HG03439 (cell line): ENCODE measurements around the gene TWF2.
A peak's percentile ranks its signal among the peaks of the same experiment; 100 is the strongest.

Experiments
- ATAC-seq: cut with Tn5 transposase; IDR thresholded peaks from one replicate; pipeline ENCODE4 v1.9.1; 2021; ENCODE audit warnings: mild to moderate bottlenecking, moderate library complexity; ENCODE audit not compliant: unreplicated experiment

The TWF2 gene

DNA sequence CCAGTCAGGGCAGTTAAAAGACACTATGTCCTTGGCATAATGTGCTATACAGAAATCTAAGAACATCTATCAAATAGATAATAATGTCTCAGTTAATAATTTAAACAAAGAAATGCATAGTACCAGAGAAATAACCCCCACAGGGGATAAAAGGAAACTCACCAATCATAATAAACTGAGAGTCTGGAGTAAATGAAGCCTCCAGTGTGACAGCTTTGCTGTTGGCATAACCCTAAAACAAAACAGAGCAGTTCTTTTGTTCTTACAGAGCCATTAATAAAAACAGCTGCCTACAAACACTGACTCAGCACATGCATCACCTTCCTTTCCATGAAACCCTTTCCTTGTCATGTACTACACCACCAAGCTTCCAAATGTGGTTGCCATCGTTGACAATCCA lies 20.1 kb upstream of the TWF2 start:
- no peak for ATAC-seq

DNA sequence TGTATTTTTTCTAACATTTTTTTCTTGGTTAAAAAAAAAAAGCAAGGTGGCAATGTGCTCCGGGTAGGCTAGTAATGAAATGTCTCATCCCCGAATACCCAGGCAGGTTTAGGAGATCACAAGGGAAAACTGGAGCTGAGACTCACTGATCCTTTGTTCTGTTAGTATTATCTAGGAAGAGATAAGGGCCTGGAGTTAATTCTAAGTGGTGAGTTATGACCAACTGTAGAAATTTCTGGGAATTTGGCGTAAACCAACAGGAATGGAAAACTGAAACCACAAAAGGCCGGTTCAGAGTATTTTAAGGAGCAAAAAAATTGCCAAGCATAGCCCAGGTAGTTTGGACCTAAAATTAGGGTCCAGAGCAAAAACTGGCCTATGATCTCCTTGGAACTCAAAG lies 19.0 kb upstream of the TWF2 start:
- ATAC-seq, result no peak

DNA sequence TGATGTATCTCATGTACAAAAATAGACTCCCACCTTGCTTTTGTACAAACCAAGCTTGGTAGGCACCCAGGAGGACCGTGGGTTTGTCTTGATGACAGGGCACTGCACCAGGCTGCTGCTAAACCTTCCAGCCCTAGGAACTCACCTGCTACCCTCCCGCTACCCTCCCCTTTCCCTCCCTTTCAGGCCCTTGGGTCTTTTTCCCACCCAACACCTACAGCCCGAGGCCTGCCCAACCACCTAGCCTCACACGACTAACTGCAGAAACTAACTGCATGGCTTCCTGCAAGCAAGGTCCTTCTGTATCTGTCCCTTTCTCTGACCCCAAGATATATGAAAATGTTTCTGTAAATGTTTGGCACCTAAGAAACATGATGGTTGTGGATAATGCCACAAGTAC lies 17.7 kb upstream of the TWF2 start:
- no peak for ATAC-seq

DNA sequence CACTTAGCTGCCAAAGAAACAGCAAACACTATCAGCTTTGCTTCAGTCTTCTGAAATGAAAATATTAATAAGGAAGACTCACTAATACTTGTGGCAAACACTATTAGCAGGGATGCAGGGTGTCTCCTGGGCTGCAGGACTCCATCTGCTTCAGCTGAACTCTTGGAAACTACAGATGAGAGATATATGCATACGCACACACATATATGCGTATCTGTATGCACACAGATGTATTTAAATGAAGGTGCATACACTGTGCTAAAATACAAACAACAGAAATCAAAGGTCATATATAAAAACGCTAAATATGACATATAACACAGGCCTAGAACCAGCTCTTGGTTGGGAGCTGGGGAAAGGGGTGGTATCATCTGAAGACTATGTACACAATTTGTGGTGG lies 17.2 kb upstream of the TWF2 start:
- no peak for ATAC-seq

DNA sequence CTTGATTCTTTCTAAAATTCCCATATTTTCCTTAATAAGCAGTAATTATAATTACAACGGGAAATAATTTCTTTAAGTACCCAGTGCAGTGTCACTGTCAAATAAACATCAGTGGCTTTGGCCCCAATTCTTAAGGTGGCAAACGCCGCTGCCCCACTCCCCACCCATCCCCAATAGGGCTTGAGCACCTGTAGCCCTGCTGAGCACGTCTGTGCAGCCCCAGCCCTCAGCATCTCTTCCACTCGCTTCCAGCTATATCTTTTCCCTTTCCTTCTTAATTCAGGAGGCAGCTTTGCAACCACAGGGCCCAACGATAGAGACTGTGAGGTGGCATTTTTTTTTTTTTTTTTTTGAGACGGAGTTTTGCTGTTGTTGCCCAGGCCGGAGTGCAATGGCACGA lies 15.7 kb upstream of the TWF2 start:
- ATAC-seq, result no peak

DNA sequence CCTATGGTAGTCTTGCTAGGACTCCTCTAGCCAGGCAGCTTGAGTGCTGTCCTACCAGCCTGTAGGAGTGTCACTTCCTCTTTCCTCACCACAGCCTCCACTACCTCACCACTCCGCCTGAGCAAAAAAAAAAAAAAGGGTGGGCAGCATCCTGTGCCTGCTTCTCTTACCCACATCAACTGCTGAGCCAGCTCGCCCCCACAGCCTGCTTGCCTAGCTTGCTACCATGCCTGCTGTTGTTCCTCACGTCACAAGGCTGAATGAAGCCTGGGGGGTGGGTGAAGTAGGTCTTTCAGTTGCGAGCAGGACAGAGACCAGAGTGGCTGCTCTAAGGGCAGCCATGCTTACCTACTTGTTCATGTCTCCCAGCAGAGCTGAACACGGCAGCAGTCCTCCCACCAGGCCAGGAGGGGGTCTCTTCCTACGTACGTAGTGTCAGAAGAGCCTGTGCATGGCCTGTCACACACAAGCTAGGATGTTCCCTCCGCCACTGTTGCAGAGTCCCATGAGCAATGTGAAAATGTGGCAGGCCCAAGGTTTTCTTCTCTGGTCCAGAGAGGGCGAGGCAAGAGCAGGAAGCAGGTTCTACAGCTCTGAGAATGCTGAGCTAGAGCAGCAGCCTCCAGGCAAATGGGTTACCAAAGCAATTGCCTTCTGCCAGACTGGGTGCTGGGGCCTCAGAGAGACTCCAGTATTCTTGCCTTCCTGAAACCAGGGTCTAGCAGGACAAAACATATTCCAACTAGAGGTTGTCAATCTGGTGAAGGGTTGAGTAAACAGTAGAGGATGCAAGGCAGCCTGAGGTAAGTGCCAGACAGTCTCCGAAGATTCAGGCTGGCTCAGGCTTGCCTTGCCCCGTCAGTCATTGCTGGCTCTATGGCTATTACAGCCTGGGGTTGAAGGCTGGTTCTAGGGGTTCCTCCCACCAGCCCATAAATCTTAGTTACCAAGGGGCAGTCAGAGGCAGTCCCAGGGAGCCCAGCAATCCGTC lies 14.7 kb upstream of the TWF2 start:
- peak; percentile 86 for ATAC-seq

DNA sequence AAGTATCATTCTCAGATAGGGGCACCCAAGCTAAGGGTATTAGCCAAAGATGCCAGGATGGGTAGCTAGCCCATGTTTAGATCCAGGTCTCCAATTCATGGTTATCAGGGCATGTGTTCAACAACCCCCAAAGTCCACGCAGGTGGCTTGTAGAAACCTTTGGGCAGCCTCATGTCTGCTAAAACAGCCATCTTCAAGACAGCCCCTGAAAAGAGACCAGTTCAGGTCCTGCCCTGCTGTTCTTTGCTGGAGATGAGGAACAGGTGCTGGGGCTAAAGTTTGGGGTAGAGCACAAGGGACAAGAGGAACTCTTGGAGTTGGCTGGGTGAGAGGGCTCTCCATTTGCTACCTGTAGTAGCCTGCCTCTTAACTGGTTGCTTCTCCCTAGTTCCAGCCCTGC lies 11.2 kb upstream of the TWF2 start:
- ATAC-seq, result no peak

DNA sequence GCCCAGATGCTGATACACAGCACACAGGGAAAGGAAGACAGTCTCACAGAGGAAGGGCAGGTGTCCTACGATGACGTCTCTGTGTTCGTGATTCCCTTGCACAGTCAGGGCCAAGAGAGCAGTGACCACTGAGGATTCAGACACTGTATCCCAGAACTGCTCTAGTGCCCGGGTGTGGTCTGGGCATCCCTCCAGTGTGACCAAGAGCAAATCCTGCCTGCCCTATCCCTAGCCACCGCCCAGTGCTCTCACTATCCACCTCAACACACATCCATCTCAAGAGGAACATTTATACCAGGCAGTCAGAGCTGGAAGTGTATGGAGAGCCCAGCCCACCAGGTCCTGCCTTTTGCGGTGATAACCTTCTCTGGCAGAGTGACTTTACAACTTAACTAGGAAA lies 10.7 kb upstream of the TWF2 start:
- ATAC-seq, result no peak

DNA sequence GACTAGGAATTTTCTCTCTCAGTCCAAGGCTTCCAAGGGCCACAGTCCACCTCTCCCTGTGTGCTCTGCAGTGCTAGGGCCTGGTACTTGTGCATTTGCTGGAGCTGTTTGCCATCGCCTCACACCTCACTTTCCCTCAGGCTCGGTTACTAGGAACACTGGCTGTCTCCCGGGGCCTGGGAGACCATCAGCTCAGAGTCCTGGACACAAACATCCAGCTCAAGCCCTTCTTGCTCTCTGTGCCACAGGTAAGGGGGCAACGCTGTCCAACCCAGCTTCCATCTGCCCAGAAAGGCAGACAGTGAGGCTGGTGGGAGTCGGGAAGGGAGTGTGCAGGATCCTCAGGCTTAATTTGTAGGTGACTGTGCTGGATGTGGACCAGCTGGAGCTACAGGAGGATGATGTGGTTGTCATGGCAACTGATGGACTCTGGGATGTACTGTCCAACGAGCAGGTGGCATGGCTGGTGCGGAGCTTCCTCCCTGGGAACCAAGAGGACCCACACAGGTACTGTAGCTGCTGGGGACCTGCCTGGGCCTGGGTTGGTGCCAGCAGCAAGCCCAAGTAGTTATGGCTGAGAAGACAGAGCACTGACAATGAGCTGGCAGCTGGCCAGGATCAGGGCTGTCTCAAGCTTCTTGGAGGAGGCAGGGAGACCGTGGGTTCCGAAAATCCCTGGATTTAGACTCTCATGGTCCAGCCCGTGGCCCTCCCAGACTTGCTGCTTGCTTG lies 10.0 kb upstream of the TWF2 start:
- no peak for ATAC-seq

DNA sequence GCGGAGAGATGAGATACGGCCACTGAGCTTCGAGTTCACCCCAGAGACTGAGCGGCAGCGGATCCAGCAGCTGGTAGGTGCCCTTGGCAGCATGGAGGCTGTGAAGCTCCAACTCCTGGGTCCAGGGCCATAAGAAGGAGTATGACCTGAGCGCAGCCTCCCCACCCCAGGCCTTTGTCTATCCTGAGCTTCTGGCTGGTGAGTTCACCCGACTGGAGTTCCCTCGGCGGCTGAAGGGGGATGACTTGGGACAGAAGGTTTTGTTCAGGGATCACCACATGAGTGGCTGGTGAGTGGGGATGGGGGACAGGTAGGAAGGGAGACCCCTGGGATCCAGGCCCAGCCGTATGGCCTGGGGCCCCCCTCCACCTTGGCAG lies 9.2 kb upstream of the TWF2 start:
- no peak for ATAC-seq

DNA sequence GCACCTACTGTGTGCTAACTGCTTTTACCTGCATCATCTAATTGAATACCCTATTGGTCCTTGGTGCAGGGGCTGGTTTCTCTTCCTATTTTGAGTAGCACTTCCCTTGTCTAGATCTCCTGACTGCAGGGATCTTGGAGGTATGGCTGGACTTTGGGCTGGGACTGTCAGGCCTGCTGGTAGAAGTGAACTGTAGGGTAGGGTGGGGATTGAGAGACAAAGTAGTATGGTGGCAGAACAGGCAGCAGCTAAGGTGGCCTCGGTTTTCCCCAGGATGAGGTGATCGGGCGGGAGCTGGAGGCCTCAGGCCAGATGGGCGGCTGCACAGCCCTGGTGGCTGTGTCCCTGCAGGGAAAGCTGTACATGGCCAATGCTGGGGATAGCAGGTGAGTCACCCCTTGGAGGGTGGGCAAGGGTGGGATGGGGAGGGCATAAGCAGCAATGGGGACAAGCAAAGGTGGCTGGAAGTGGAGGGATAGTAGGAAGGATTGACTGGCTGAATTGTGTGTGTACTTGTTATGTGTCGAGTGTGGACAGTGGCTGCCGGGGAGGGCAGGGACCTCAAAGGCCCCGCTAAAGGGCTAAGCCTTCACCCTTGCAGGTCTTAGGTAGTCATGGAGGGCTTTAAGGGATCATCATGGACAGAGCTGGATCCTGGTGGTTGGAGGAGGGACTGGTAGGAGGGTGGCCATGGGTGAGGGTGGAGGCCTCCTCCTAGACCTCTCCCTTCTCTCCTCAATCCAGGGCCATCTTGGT lies 8.6 kb upstream of the TWF2 start:
- ATAC-seq, result no peak

DNA sequence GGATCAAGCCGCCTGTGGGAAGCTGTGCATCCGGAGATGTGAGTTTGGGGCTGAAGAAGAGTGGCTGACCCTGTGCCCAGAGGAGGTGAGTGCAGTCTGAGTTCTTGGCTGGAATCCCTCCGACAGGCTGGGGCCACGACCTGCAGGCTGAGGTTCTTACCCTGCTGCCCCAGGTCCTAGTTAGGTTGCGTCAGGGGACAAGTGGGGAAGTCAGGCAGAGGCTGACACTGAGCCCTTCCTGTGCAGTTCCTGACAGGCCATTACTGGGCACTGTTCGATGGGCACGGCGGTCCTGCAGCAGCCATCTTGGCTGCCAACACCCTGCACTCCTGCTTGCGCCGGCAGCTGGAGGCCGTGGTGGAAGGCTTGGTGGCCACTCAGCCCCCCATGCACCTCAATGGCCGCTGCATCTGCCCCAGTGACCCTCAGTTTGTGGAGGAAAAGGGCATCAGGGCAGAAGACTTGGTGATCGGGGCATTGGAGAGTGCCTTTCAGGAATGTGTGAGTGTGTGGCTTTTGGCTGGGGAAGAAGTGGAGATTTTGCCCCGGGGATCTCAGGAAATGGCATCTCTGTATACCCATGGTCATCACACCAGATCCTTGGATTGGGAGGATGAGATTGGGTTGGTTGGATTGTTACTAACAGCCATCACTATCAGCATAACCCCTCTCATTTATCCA lies 7.9 kb upstream of the TWF2 start:
- ATAC-seq, result no peak

DNA sequence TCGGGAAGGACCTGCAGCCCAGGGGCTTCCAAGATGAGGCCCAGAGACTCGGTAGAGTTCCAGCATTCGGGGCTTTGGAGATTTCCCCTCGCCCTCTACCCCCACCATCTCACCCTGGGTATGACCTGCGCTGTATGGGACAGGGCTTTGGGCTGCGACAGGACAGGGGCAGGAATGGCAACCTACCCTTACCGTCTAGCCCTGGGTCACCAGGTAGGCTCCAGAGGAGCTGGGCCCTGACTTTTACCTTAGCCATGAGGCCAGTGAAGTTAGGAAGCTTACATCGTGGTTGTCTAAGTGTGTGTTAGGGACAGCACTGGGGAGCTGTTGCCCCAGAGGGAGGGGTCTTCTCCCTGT lies 7.3 kb upstream of the TWF2 start:
- ATAC-seq, result no peak

DNA sequence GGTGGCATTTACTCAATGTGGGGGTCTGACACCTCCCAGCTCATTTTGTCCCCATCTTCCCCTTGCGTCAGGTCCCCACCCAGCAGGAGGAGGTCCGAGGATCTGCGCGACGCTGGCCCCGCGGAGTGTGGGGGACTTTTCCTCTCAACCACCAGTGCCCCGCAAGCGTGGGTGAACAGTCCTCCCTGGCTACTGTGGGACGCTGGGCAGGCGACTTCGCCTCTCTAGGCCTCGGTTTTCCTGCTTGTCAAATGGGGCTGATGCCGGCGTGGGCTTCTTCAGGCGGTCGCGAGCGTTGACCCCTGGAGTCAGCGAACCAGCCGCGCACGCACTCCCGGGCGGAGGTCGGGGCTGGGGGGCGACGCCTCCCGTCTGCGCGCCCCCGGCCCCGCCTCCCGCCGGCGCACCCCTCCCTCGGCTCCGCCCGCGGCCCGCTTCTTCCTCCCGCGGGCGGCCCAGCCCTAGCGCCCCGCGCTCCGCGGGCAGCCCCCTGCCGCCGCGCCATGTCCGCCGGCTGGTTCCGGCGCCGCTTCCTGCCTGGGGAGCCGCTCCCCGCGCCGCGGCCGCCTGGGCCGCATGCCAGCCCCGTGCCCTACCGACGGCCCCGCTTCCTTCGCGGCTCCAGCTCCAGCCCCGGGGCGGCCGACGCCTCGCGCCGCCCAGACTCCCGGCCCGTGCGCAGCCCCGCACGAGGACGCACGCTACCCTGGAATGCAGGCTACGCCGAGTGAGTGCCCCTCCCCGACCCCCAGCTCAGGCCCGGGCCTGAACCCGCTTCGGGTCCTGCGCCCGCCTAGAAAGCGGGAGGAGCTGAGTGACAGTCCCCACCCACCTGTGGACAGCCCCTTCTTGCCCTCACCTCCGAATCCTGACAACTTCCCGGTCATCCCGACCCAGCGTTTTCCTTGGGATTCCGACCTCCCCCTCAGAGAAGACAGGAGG lies 6.6 kb upstream of the TWF2 start, which contains the start of gene PPM1M:
Gene PPM1M, plus strand, starts transcription at position 438 of the 942 bp plus-strand sequence. Its CDS starts 66 bp downstream, at position 504.
- no peak for ATAC-seq

DNA sequence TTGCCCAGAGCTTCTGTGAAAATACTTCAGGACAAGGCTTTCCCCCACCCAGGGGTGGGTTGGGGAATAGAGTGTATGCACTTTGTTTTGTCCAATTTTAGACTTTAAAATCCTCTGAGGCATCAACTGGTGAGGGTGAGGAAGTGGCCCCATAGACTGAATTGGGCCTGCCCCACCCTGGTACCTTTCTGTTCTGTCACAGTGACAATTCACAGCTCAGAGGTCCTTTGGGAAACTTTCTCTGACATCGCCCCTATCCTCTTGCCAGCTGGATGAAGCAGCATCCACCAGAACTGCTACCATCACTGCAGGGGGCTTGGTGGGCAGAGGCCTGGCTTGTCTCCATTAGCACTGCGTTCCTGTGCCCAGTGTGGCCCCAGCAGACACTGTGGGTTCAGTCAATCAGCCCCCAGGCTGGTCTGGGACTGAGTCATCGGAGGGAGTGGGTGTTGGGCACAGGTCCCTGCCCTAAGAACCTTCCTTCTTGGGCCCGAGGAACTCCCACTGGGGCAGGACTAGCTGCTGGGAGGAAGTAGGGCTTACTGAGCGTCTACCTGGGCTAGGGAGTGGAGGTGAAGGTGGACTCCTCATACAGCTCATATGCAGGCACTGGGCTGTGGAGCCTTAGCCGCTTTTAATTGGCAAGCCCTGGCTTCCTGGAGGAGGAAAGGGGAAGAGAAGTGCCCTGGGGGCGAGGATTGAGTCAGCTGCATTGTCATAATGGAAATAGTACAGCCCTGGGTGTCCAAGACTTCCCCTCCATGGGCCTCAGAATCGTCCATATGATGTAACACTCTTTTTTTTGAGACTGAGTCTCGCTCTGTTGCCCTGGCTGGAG lies 5.1 kb upstream of the TWF2 start:
- ATAC-seq, result no peak

DNA sequence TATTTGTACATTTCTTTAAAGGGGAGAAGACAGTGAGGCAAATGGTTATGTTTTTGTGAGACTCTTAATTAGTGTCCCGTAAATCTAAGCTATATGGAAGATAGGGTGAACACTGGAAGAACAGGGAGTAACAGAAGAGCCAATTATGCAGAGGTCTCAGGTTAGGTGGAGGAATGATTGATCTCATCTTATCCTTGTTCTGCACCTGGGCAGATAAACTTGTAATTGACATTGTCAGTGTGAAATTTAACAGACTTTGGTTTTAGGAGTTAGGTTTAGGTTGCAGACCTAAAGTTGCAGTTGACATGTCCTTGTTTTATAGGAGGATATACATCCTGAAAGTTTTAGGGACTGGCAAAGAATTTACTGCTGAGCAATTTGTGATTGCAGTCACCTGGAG lies 3.1 kb upstream of the TWF2 start:
- ATAC-seq, result no peak

DNA sequence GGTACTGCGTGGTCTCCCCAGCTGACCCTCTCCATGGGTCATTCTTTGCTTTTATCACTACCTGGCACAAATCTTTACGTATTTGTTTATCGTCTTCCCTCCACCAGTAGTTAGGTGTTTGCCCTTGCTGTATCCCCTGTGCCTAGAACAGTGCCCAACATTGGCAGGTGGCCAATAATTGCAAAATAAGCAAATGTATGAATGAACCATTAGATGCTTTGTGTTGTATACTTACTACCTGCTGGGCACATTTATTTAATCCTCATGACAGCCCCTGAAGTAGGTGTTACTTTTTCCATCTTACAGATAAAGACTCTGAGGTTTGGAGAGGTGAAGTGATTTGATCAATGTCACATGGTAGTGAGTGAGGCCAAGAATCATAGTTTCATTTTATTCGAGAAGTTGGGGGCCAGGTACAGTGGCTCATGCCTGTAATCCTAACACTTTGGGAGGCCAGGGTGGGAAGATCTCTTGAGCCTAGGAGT lies 2.0 kb upstream of the TWF2 start:
- no peak for ATAC-seq

DNA sequence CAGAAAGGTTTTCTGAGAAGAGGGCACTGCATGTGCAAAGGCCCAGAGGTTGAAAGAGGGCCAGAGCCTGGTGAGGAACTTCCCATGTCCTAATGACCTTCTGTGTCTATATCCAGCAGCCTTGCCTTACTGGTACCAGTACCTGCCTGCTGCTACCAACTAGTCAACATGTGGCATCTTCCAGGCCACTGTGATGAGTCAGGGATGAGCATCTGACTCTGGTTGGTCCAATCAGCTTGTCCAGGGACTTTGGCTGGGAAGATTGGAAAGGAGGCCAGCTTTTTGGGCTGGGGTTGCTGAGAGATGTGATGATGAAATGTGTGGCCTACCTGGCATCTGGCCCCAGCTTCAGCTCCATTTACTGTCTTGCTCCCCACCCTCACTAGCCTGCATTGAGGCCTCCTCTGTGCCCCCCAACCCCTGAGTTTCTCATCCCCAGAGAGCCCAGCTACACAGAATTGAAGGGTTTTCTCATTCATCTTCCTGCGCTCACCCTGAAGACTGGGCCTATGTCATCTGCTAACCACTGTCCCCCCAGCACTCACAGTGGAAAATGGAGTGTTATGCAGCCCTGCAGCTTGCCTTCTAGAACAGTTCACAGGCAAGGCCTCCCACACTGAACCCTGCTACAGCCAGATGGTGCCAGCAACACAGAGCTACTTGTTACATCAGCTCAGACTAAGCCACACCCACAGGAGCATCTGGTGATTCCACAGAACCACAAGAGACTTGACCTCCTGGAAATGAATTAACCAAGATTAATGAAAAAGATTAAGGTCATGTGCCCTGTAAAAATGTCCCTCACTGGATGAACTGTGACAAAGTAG lies 1.3 kb upstream of the TWF2 start:
- no peak for ATAC-seq
